Activated CD4-positive, alpha-beta T cell treated with anti-CD3 and anti-CD28 coated beads, Interleukin-10, Interleukin-2, amounts not matched to agents 100 ng/mL and 50 ng/mL, durations not matched to agents 16 hours and 8 hours (primary cell): ENCODE measurements around the gene GNL2.
"Not testable (repeated sequence)": the region's sequence is repeated elsewhere in the genome, so short reads cannot be mapped to it uniquely, and the experiment has no call there.

Experiments
- DNase-seq: peaks from one replicate; pipeline ENCODE4 v3.0.0-alpha.2; 2020

GNL2 gene

GRCh38 chr1:37559080-37559479, 36.7 kb downstream of the GNL2 start:
- DNase-seq = no peak

GRCh38 chr1:37558411-37558810, 37.3 kb downstream of the GNL2 start:
- no peak for DNase-seq

GRCh38 chr1:37557402-37557801, 38.3 kb downstream of the GNL2 start:
- DNase-seq = no peak

GRCh38 chr1:37556712-37557196, 39.0 kb downstream of the GNL2 start, which contains the start of gene DNALI1:
Gene DNALI1, plus strand, starts transcription at chr1:37556940. Its CDS starts 55 bp downstream, at chr1:37556995.
- peak; percentile 56 for DNase-seq

- peak; percentile 94 for DNase-seq
Observed at GRCh38 chr1:37553927-37554808, 41.6 kb downstream of the GNL2 start, which contains the start of gene SNIP1. Gene SNIP1, minus strand, starts transcription at chr1:37554293. Its CDS starts 64 bp downstream, at chr1:37554229.

GRCh38 chr1:37553598-37553926, 42.2 kb downstream of the GNL2 start:
- DNase-seq = no peak

DNA sequence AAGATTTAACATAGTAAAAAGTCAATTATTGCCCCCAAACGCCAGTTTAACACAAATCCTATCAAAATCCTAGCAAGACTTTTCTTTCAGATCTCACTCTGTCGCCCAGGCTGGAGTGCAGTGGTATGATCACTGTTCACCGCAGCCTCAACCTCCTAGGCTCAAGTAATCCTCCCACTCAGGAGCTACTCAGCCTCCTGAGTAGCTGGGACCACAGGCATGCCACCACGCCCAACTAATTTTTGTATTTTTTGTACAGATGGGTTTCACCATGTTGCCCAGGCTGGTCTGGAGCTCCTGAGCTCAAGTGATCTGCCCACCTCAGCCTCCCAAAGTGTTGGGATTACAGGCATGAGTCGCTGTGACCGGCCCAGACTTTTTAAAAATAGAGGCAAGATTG, 46.4 kb downstream of the GNL2 start:
- no peak for DNase-seq

DNA sequence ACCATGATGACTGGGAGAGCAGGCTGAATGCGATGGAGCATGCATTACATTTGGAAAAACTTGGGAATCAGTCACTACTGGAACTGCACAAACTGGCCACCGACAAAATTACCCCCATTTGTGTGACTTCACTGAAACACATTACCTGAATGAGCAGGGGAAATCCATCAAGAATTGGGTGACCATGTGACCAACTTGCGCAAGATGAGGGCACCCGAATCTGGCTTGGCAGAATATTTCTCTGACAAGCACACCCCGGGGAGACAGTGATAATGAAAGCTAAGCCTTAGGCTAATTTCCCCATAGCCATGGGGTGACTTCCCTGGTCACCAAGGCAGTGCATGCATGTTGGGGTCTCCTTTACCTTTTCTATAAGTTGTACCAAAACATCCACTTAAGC, 50.7 kb downstream of the GNL2 start:
- DNase-seq = no peak

- no peak for DNase-seq
Observed at GRCh38 chr1:37544530-37544929, 51.2 kb downstream of the GNL2 start.

- DNase-seq = no peak
Observed at GRCh38 chr1:37540036-37540785, 55.5 kb downstream of the GNL2 start.

DNA sequence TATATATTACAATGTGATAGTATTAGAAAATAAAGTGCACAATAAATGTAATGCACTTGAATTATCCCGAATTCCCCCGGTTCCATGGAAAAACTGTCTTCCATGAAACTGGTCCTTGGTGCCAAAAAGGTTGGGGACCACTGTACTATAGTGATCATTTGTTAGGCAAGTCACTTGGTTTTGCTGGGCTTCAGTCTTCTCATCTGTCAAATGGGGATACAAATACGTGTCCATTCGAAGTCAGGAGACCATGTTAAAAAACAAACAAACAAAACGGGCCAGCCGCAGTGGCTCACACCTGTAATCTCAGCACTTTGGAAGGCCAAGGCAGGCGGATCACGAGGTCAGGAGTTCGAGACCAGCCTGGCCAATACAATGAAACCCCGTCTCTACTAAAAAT, 56.6 kb downstream of the GNL2 start:
- DNase-seq = not testable (repeated sequence)

DNA sequence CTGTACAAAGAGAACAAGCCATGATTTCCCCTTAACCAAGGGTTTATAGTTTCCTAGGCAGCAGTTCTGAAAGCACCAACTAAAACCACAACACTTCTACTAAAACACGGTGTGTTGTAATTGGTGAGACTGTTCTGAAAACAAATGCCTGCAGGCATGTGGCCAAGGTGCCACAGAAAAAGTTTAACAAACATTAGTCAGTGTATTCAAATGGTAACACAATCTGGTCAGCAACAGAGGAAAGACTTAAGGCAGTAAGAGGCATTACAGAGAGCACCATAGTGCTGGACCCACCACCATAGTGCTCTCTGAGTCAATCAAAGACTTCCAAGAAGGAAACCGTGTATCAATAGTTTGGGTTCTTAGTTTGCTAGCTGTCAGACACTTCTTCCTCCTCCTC, 58.4 kb downstream of the GNL2 start:
- DNase-seq = peak; percentile 59

- DNase-seq = no peak
Observed at GRCh38 chr1:37533317-37534093, 62.2 kb downstream of the GNL2 start.

- not testable (repeated sequence) for DNase-seq
Observed at GRCh38 chr1:37532418-37533156, 63.1 kb downstream of the GNL2 start.

- not testable (repeated sequence) for DNase-seq
Observed at GRCh38 chr1:37529888-37530287, 65.8 kb downstream of the GNL2 start.

GRCh38 chr1:37519613-37520012, 76.1 kb downstream of the GNL2 start:
- peak; percentile 28 for DNase-seq

DNA sequence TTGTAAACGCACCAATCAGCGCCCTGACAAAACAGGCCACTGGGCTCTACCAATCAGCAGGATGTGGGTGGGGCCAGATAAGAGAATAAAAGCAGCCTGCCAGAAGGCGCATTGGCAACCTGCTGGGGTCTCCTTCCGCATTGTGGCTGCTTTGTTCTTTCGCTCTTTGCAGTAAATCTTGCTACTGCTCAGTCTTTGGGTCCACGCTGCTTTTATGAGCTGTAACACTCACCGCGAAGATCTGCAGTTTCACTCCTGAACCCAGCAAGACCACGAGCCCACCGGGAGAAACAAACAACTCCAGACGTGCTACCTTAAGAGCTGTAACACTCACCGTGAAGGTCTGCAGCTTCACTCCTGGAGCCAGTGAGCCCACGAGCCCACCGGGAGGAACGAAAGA, 76.8 kb downstream of the GNL2 start:
- peak; percentile 68 for DNase-seq

- not testable (repeated sequence) for DNase-seq
Observed at GRCh38 chr1:37518241-37518640, 77.5 kb downstream of the GNL2 start.

- DNase-seq = no peak
Observed at GRCh38 chr1:37517569-37517968, 78.2 kb downstream of the GNL2 start.
